GM12878 (cell line): Measurements from ENCODE around the gene CHODL. TPM values are rescaled to one million over a fixed set of nuclear protein-coding genes. Genes with fewer than 3 reads are reported as not detected.

Source experiments
- ATAC-seq: fragments of 200-7000 bp; cut with Tn5 transposase; 3 replicates; pipeline ENCODE4 v1.9.1; 2020; ENCODE audit warnings: mild to moderate bottlenecking, moderate library complexity
- BruUV-seq: library from RNA; stranded (reverse); fragments of 400-500 nt; replicated peaks from 2 replicates; lab custom pipeline; 2021; lab: Mats Ljungman, UMichigan
- CTCF ChIA-PET: fragments of 300-600 bp; sonication (Branson Sonifier 250); formaldehyde crosslinking; extraction: SDS; loops from one replicate; lab custom pipeline; 2021; ENCODE audit warnings: inconsistent platforms; lab: Yijun Ruan, JAX
- POLR2A ChIA-PET: fragments of 350-600 bp; formaldehyde crosslinking; extraction: SDS; loops from one replicate; lab custom pipeline; 2021; ENCODE audit warnings: inconsistent platforms; lab: Charles Lee
- RAD21 ChIA-PET: fragments of 300-600 bp; sonication (Branson Sonifier 250); formaldehyde crosslinking; loops from one replicate; lab custom pipeline; 2023; ENCODE audit warnings: antibody characterized with exemption; ENCODE audit not compliant: unreplicated experiment; lab: Charles Lee
- SMC1A ChIA-PET: fragments of 300-600 bp; sonication (Branson Sonifier 250); formaldehyde crosslinking; loops from one replicate; lab custom pipeline; 2023; ENCODE audit not compliant: unreplicated experiment, uncharacterized antibody; lab: Charles Lee
- DNase-seq: peaks from one replicate; pipeline ENCODE4 v3.0.0-alpha.2; 2011; ENCODE audit warnings: low read depth, low spot score
- FAIRE-seq: peaks from 3 replicates; lab custom pipeline; 2011; peaks lifted over from hg19 to GRCh38; lab: Jason Lieb, UNC
- H2AFZ ChIP-seq: 2 replicates; pipeline ENCODE4 v1.6.0; 2011; ENCODE audit warnings: low read depth, low read length, control low read depth; ENCODE audit not compliant: control insufficient read depth
- H3K27ac ChIP-seq: 2 replicates; pipeline ENCODE4 v1.5.1; 2011; ENCODE audit warnings: control low read depth; ENCODE audit not compliant: control insufficient read depth, insufficient read depth
- H3K27me3 ChIP-seq, 2 experiments: replicated peaks in 1 of 2; 2 replicates each; pipeline versions ENCODE4 v1.6.0 to v1.6.1; 2011; ENCODE audit warnings: low read length in 1 of 2; ENCODE audit not compliant: control insufficient read depth in 2 of 2, insufficient read depth in 2 of 2
- H3K36me3 ChIP-seq, 2 experiments: 2 replicates each; pipeline ENCODE4 v1.5.1; 2011; ENCODE audit warnings: low read length in 1 of 2; ENCODE audit not compliant: control insufficient read depth in 2 of 2, insufficient read depth in 2 of 2
- H3K4me1 ChIP-seq: 2 replicates; pipeline ENCODE4 v1.6.1; 2011; ENCODE audit warnings: mild to moderate bottlenecking, low read length, moderate library complexity, mixed read lengths; ENCODE audit not compliant: control insufficient read depth, insufficient read depth
- H3K4me2 ChIP-seq: 2 replicates; pipeline ENCODE4 v1.6.0; 2011; ENCODE audit warnings: control low read depth; ENCODE audit not compliant: control insufficient read depth, insufficient read depth
- H3K4me3 ChIP-seq: fragments of 200-600 bp; sonication (generic); 2 replicates; pipeline ENCODE4 v1.5.1; 2016
- H3K79me2 ChIP-seq: 2 replicates; pipeline ENCODE4 v1.6.0; 2011; ENCODE audit warnings: low read length; ENCODE audit not compliant: control insufficient read depth, insufficient read depth
- H3K9ac ChIP-seq: 2 replicates; pipeline ENCODE4 v1.8.0; 2011; ENCODE audit warnings: low read length, control low read depth, mixed read lengths; ENCODE audit not compliant: control insufficient read depth, insufficient read depth
- H3K9me3 ChIP-seq: replicated peaks from 3 replicates; pipeline ENCODE4 v1.5.1; 2011; ENCODE audit warnings: mild to moderate bottlenecking, low read length; ENCODE audit not compliant: control insufficient read depth, insufficient read depth
- H4K20me1 ChIP-seq: 2 replicates; pipeline ENCODE4 v1.6.0; 2011; ENCODE audit not compliant: control insufficient read depth, insufficient read depth
- ATF3 ChIP-seq: IDR thresholded peaks from 2 replicates; pipeline ENCODE4 v1.6.1; 2011; ENCODE audit warnings: low read depth, mild to moderate bottlenecking, low read length, moderate library complexity, borderline replicate concordance; ENCODE audit errors: extremely low read depth
- HDAC2 ChIP-seq: fragments of 200-600 bp; sonication (generic); IDR thresholded peaks from 2 replicates; pipeline ENCODE4 v1.6.1; 2017
- POLR2A ChIP-seq: IDR thresholded peaks from 2 replicates; pipeline ENCODE4 v1.6.1; 2011; ENCODE audit warnings: low read depth, mild to moderate bottlenecking, low read length
- SUZ12 ChIP-seq: fragments of 200-600 bp; sonication (generic); IDR thresholded peaks from one replicate; pipeline ENCODE4 v1.6.1; 2018; ENCODE audit warnings: antibody characterized with exemption, mild to moderate bottlenecking; ENCODE audit not compliant: unreplicated experiment
- ZBTB11 ChIP-seq: fragments of 450-650 bp; formaldehyde crosslinking; IDR thresholded peaks from 2 replicates; pipeline ENCODE4 v1.5.0; 2022; ENCODE audit warnings: mild to moderate bottlenecking, missing genetic modification characterization
- WGBS: methylation state at CpG from one replicate; pipeline ENCODE4 v1.1.6; 2016; ENCODE audit warnings: low lambda C conversion rate; ENCODE audit not compliant: insufficient replicate concordance, insufficient coverage; ENCODE audit errors: missing lambda C conversion rate; 5-methylcytosine and 5-hydroxymethylcytosine counted together
- in situ Hi-C: fragments of 300-500 bp; cut with MboI; formaldehyde crosslinking; loops from 9 replicates; pipeline ENCODE4 v1.14.3; 2018; ENCODE audit warnings: mixed read lengths
- intact Hi-C: fragments of 100-400 bp; cut with micrococcal nuclease; formaldehyde crosslinking; loops from one replicate; pipeline ENCODE4 v1.14.2; 2022; ENCODE audit not compliant: unreplicated experiment
- polyA plus RNA-seq, 11 experiments: library from polyadenylated mRNA; depleted of rRNA in 4 of 11; unstranded in 6 of 11; stranded (reverse) in 5 of 11; fragments of >200 nt; fragmentation: Nextera tagmentation in 4 of 11; fragmentation: Illumina TruSeq in 1 of 11; extraction: Ambion mirVana in 4 of 11; extraction: Trizol in 1 of 11; gene quantifications; 1 replicate in 1 of 11; 2 replicates in 10 of 11; pipeline versions ENCODE4 v1.2.1 to v1.2.3, GENCODE V29; 2011 to 2016; ENCODE audit warnings: inconsistent platforms in 2 of 11, missing spikeins in 2 of 11, low read depth in 1 of 11
- total RNA-seq, 4 experiments: library from RNA; depleted of rRNA in 3 of 4; stranded (reverse); fragments of >200 nt in 3 of 4; fragmentation: Illumina TruSeq in 1 of 4; extraction: Trizol in 1 of 4; gene quantifications; 2 replicates each; pipeline versions ENCODE4 v1.2.1 to v1.2.3, GENCODE V29; 2013 to 2021

Gene CHODL
- total and polyA plus RNA-seq, 10 of the 15 experiments (the other 5 are each of a cell fraction or from before 2014, with no cell fraction given), result 0.11 to 0.69 (median 0.20) TPM; not detected in 1

DNA sequence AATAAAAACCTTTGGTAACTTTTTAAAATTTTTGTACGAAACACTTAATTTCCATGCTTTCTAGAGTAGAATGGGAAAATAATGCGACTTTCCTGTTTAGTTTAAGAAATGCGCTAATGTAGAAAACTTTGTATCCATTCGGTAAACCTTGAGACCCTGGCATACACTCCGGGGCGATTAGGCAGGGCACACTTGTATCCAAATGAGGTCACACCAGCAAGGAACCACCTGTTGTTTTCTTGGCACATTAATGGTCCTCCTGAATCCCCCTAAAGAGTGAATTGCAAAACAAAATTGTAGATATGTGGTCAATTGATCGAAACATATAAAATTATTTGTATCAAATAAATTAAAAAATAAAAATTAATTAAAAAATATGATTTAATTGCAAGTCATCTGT is 25.2 kb downstream of the CHODL start:
- TF ChIP-seq HDAC2, result no peak
- TF ChIP-seq POLR2A, result no peak
- no peak for TF ChIP-seq ATF3
- TF ChIP-seq ZBTB11, result no peak
- no peak for TF ChIP-seq SUZ12
- TF ChIP-seq, all 136 proteins: peak for 0
- no peaks in the 10 kb centered on the region for H3K36me3 ChIP-seq
- no peaks in the 10 kb centered on the region for H3K4me1 ChIP-seq
- BruUV-seq, result no TSS peak
- no peaks in the 10 kb centered on the region for H4K20me1 ChIP-seq
- ChIA-PET CTCF (no interaction called here), POLR2A (no interaction called here), SMC1A (no interaction called here), RAD21 (no interaction called here)
- no peak overlapping the region for H3K4me2 ChIP-seq
- intact Hi-C loops, result no loop called here
- in situ Hi-C loops, result no loop called here
- H3K4me3 ChIP-seq, result no peak overlapping the region
- no peaks in the 10 kb centered on the region for H3K9me3 ChIP-seq
- H3K9ac ChIP-seq, result no peak overlapping the region
- 31% methylated on average over 7 of the region's 7 CpGs for WGBS
- no peak overlapping the region for H3K27ac ChIP-seq
- ATAC-seq, result no peak
- no peaks in the 10 kb centered on the region for H3K79me2 ChIP-seq
- no peak for FAIRE-seq
- no peak for DNase-seq
- no peak overlapping the region for H2AFZ ChIP-seq
- H3K27me3 ChIP-seq, result no peaks in the 10 kb centered on the region
